SK-N-MC (cell line): ENCODE data around the gene AADACL4.

ENCODE experiments used
- EZH2 ChIP-seq: fragments of 200-600 bp; sonication (generic); IDR thresholded peaks from one replicate; pipeline ENCODE4 v1.6.1; 2017; ENCODE audit warnings: antibody characterized with exemption
- POLR2AphosphoS5 ChIP-seq: IDR thresholded peaks from 2 replicates; pipeline ENCODE4 v1.6.1; 2012; ENCODE audit warnings: mild to moderate bottlenecking, low read depth, low read length, borderline replicate concordance

DNA sequence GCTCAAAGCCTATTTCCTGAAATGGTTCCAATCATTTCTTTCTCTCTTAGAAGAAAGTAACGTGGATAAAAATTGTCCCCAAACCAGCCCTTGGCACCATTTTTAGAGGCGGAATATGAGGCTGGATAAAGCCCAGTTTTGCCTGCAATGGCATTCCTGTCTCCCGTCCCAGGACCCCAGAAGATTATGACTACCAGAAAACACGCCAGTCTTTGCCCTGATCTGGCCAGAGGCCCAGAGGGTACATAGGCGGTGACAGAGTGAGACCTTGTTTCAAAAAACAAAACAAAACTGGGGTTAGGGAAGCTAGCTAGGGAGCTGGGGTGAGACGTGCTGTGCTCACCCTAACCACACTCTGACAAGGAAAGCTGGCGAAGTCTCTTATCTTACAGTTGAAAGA lies at the start of gene AADACL4:
- TF ChIP-seq POLR2AphosphoS5: no peak
- no peak for TF ChIP-seq EZH2
